Measurements from ENCODE around the gene PFKFB3.

PFKFB3 gene

GRCh38 chr10:6226216-6226615 is 23.5 kb downstream of the PFKFB3 start:
- Histone ChIP-seq H3K9me3 (ENCODE audit: control insufficient read depth, insufficient read depth, low read depth, low read length) (no peaks in the 10 kb centered on the region), H3K36me3 (ENCODE audit: control insufficient read depth in 2 of 2, insufficient read depth in 1 of 2, low read length in 2 of 2) (peaks cover 7 to 93% of the 10 kb centered on the region in 2 experiments; a peak in 2 of 3 replicates), H3K27ac (ENCODE audit: extremely low read depth, low read depth, low read length) (no peak overlapping the region), H3K4me1 (ENCODE audit: control insufficient read depth, insufficient read depth, low read length) (no peaks in the 10 kb centered on the region), H3K4me3 (ENCODE audit: low read depth, low read length) (no peak overlapping the region)
- no peak for TF ChIP-seq ZBTB6 (tag by site-specific recombination; IDR thresholded peaks at IDR 0.05)
- TF ChIP-seq ZFHX2 (tag by site-specific recombination; conservative IDR thresholded peaks at IDR 0.05) = peak; percentile 23; the same call in 1 of the 2 replicates
- TF ChIP-seq ZNF660 (tag by site-specific recombination; IDR thresholded peaks at IDR 0.05) = no peak
- no peak for TF ChIP-seq ZNF16 (tag by site-specific recombination; IDR thresholded peaks at IDR 0.05; ENCODE audit: low read depth)
- ChIA-PET CTCF (interaction anchor here (0.6 kb wide), 1 partner anchor 89 kb away, joined by 3 read pairs; no protein-coding TSS in a partner anchor), POLR2A (no interaction called here)

- Histone ChIP-seq H3K4me1 (ENCODE audit: control insufficient read depth, insufficient read depth, low read length) (no peaks in the 10 kb centered on the region), H3K27ac (ENCODE audit: extremely low read depth, low read depth, low read length) (no peak overlapping the region), H3K4me3 (ENCODE audit: low read depth, low read length) (no peak overlapping the region), H3K9me3 (ENCODE audit: control insufficient read depth, insufficient read depth, low read depth, low read length) (no peaks in the 10 kb centered on the region), H3K36me3 (ENCODE audit: control insufficient read depth in 2 of 2, insufficient read depth in 1 of 2, low read length in 2 of 2) (peaks cover 7 to 93% of the 10 kb centered on the region in 2 experiments; a peak in 2 of 3 replicates)
- ChIA-PET POLR2A (no interaction called here), CTCF (no interaction called here)
- no peak for TF ChIP-seq ZNF423 (tag by site-specific recombination; IDR thresholded peaks at IDR 0.05)
- TF ChIP-seq ZBTB26 (tag by site-specific recombination; optimal IDR thresholded peaks at IDR 0.05) = no peak
- TF ChIP-seq ZNF398 (tag by site-specific recombination; IDR thresholded peaks at IDR 0.05) = no peak
Measured at GRCh38 chr10:6227346-6227745, 24.6 kb downstream of the PFKFB3 start.

GRCh38 chr10:6228010-6228511 is 25.3 kb downstream of the PFKFB3 start:
- H3K4me1 ChIP-seq (ENCODE audit: control insufficient read depth, insufficient read depth, low read length) = no peaks in the 10 kb centered on the region
- ChIA-PET POLR2A (no interaction called here), CTCF (no interaction called here)
- H3K4me3 ChIP-seq (ENCODE audit: low read depth, low read length) = no peak overlapping the region
- TF ChIP-seq EGR2 (tag by site-specific recombination; IDR thresholded peaks at IDR 0.05; ENCODE audit: low read depth) = 0 out of 2 replicates have a peak, but pooled peaks have one; percentile 4
- no peak for TF ChIP-seq ZNF561 (tag by site-specific recombination; IDR thresholded peaks at IDR 0.05; ENCODE audit: borderline replicate concordance)
- TF ChIP-seq ZNF521 (tag by site-specific recombination; IDR thresholded peaks at IDR 0.05) = no peak
- TF ChIP-seq ZNF341 (tag by site-specific recombination; IDR thresholded peaks at IDR 0.05; ENCODE audit: low read depth) = no peak
- no peak for TF ChIP-seq ZBTB44 (tag by site-specific recombination; IDR thresholded peaks at IDR 0.05)
- H3K36me3 ChIP-seq (ENCODE audit: control insufficient read depth in 2 of 2, insufficient read depth in 1 of 2, low read length in 2 of 2) = peaks cover 7 to 93% of the 10 kb centered on the region in 2 experiments; a peak in 2 of 3 replicates
- no peaks in the 10 kb centered on the region for H3K9me3 ChIP-seq (ENCODE audit: control insufficient read depth, insufficient read depth, low read depth, low read length)
- no peak overlapping the region for H3K27ac ChIP-seq (ENCODE audit: extremely low read depth, low read depth, low read length)
